Tibial nerve (tissue), 4 donors: ENCODE data around the gene PSORS1C1.
"Not testable (repeated sequence)": the region's sequence is repeated elsewhere in the genome, so short reads cannot be mapped to it uniquely, and the experiment has no call there.

ENCODE experiments used
- CTCF ChIP-seq, 5 experiments: fragments of 200-600 bp in 3 of 5; fragments of 450-650 bp in 2 of 5; sonication (generic) in 3 of 5; IDR thresholded peaks; one replicate each; pipeline ENCODE4 v1.5.1; 2016 to 2019; ENCODE audit warnings: antibody characterized with exemption in 5 of 5, mild to moderate bottlenecking in 3 of 5, moderate library complexity in 2 of 5
- EP300 ChIP-seq, 2 donors: sonication (generic); formaldehyde crosslinking; IDR thresholded peaks; one replicate each; pipeline ENCODE4 v1.6.1; 2017; ENCODE audit warnings: antibody characterized with exemption in 2 of 2, mild to moderate bottlenecking in 1 of 2
- POLR2A ChIP-seq, 2 donors: fragments of 450-650 bp; IDR thresholded peaks; one replicate each; pipeline ENCODE4 v1.6.1; 2017; ENCODE audit warnings: antibody characterized with exemption in 2 of 2, mild to moderate bottlenecking in 2 of 2, moderate library complexity in 2 of 2

GRCh38 chr6:31185695-31186051 is 71.1 kb downstream of the PSORS1C1 start:
- TF ChIP-seq POLR2A, CTCF, EP300 (IDR thresholded peaks at IDR 0.05): not testable (repeated sequence)
